Transverse colon (tissue), 3 donors: ENCODE results near the gene ARL6IP6.

ENCODE experiments used
- CTCF ChIP-seq, 5 experiments: fragments of 200-600 bp in 3 of 5; fragments of 450-650 bp in 2 of 5; sonication (generic) in 3 of 5; IDR thresholded peaks; 1 replicate in 2 of 5; 2 replicates in 3 of 5; pipeline ENCODE4 v1.5.1; 2016 to 2017; ENCODE audit warnings: antibody characterized with exemption in 5 of 5, inconsistent platforms in 3 of 5, mild to moderate bottlenecking in 2 of 5, moderate library complexity in 1 of 5
- EP300 ChIP-seq: sonication (generic); formaldehyde crosslinking; IDR thresholded peaks from one replicate; pipeline ENCODE4 v1.6.1; 2017; ENCODE audit warnings: antibody characterized with exemption, low read depth
- POLR2A ChIP-seq: fragments of 450-650 bp; IDR thresholded peaks from one replicate; pipeline ENCODE4 v1.6.1; 2016; ENCODE audit warnings: antibody characterized with exemption, mild to moderate bottlenecking, moderate library complexity

GRCh38 chr2:152792974-152793373 lies 74.6 kb downstream of the ARL6IP6 start:
- no peak for TF ChIP-seq CTCF (IDR thresholded peaks at IDR 0.05)
- TF ChIP-seq POLR2A = no peak
- no peak for TF ChIP-seq EP300
